Immature natural killer cell (primary cell): ENCODE results near the gene CDC42BPA. TPM values are rescaled to one million over a fixed set of nuclear protein-coding genes. Genes with fewer than 3 reads are reported as not detected.
A peak's percentile ranks its signal among the peaks of the same experiment; 100 is the strongest.

Source experiments
- DNase-seq, 3 donors: peaks; one replicate each; pipeline ENCODE4 v3.0.0; 2022; ENCODE audit warnings: mixed read lengths in 1 of 3
- H3K27ac Mint-ChIP-seq, 6 donors: one replicate each; pipeline ENCODE4 v1.8.0; 2020; ENCODE audit warnings: mixed read lengths in 6 of 6, mild to moderate bottlenecking in 5 of 6, inconsistent platforms in 4 of 6, moderate library complexity in 3 of 6
- H3K27me3 Mint-ChIP-seq, 3 donors: one replicate each; pipeline ENCODE4 v1.8.0; 2020 to 2021; ENCODE audit warnings: low read depth in 3 of 3, mild to moderate bottlenecking in 3 of 3, mixed read lengths in 3 of 3, moderate library complexity in 3 of 3, inconsistent platforms in 1 of 3
- H3K36me3 Mint-ChIP-seq, 3 donors: one replicate each; pipeline ENCODE4 v1.8.0; 2020; ENCODE audit warnings: mixed read lengths in 3 of 3, inconsistent platforms in 2 of 3, mild to moderate bottlenecking in 2 of 3
- H3K4me1 Mint-ChIP-seq, 2 donors: one replicate each; pipeline ENCODE4 v1.8.0; 2020; ENCODE audit warnings: inconsistent platforms in 2 of 2, mild to moderate bottlenecking in 2 of 2, mixed read lengths in 2 of 2, moderate library complexity in 1 of 2
- H3K4me3 Mint-ChIP-seq, 5 donors: one replicate each; pipeline ENCODE4 v1.8.0; 2020; ENCODE audit warnings: mild to moderate bottlenecking in 5 of 5, mixed read lengths in 5 of 5, inconsistent platforms in 3 of 5, moderate library complexity in 3 of 5
- H3K9me3 Mint-ChIP-seq, 6 donors: one replicate each; pipeline ENCODE4 v1.8.0; 2020; ENCODE audit warnings: mild to moderate bottlenecking in 6 of 6, mixed read lengths in 6 of 6, inconsistent platforms in 4 of 6, moderate library complexity in 3 of 6
- polyA plus RNA-seq, 3 donors: library from polyadenylated mRNA; unstranded; fragments of 300-500 nt; fragmentation: Illumina TruSeq; gene quantifications; one replicate each; pipeline ENCODE4 v1.2.3, GENCODE V29; 2021

Gene CDC42BPA
- polyA plus RNA-seq, 3 donors from 2014 or later, result 0.13 to 0.67 TPM; not detected in 1

- Mint-ChIP-seq H3K27ac (no peak overlapping the region), H3K27me3 (peaks cover 0 to 4% (median 0%) of the 10 kb centered on the region in 3 donors), H3K4me3 (no peak overlapping the region), H3K4me1 (peaks cover 4 to 5% of the 10 kb centered on the region in 2 donors), H3K9me3 (no peaks in the 10 kb centered on the region), H3K36me3 (peaks cover 6 to 12% (median 6%) of the 10 kb centered on the region in 3 donors)
- DNase-seq, result no peak
Measured at GRCh38 chr1:226983992-226984364, 334.3 kb downstream of the CDC42BPA start.

- H3K36me3 Mint-ChIP-seq, result peaks cover 6 to 12% (median 6%) of the 10 kb centered on the region in 3 donors
- H3K9me3 Mint-ChIP-seq, result no peaks in the 10 kb centered on the region
- peak overlapping the region in 1 of 6 donors; percentile 77 for H3K27ac Mint-ChIP-seq
- DNase-seq, result no peak
- no peak overlapping the region for H3K4me3 Mint-ChIP-seq
- no peaks in the 10 kb centered on the region for H3K4me1 Mint-ChIP-seq
- peaks cover 0 to 4% (median 0%) of the 10 kb centered on the region in 3 donors for H3K27me3 Mint-ChIP-seq
Measured at GRCh38 chr1:226983247-226983991, 334.9 kb downstream of the CDC42BPA start.

DNA sequence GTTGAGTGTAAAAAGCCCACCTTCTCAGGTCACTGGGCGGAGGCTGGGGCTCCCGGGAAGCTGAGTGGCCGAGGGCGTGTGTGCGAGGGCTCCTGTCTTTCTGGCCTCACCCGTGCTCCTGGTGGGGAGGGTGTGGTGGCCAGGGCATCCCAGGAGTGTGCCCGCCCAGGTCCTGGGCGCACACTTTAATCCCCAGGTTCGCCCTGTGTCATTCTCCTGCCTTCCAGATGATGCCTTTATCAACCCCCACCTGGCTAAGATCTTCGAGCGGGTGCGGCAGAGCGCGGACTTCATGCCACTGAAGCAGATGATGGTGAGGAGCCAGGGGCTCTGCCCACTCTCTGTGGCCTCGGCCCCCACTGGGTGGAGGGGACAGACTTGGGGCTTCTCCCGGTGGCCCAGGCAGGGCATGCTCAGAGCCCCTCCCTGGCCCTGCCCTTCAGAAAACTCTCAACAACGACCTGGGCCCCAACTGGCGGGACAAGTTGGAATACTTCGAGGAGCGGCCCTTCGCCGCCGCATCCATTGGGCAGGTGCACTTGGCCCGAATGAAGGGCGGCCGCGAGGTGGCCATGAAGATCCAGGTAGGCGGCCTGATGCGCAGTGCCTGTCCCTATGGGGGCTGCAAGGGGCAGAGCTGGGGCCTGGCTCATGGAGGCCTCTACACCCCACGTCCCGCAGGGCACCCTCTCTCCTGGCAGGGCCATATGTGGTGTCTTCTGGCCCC lies 335.7 kb downstream of the CDC42BPA start:
- Mint-ChIP-seq H3K4me1 (no peaks in the 10 kb centered on the region), H3K27ac (no peak overlapping the region), H3K27me3 (peaks cover 0 to 4% (median 0%) of the 10 kb centered on the region in 3 donors), H3K36me3 (peaks cover 6 to 12% (median 6%) of the 10 kb centered on the region in 3 donors), H3K9me3 (no peaks in the 10 kb centered on the region), H3K4me3 (no peak overlapping the region)
- DNase-seq, result no peak

DNA sequence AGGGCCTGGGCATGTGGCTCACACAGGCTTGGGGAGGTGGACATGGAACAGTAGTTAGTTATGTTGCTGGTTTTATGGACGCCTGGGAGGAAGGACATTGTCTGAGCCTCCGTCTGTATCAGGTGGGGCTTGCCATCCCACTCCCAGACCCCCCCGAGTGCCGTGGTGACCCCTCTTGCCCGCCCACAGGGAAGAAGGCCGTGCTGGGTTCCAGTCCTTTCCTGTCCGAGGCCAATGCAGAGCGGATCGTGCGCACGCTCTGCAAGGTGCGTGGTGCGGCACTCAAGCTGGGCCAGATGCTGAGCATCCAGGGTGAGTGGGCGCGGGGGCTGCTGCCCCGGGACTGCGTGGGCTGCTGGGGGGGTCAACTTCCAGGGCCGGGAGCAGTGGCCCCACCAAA lies 336.5 kb downstream of the CDC42BPA start:
- H3K9me3 Mint-ChIP-seq, result no peaks in the 10 kb centered on the region
- peaks cover 0 to 4% (median 0%) of the 10 kb centered on the region in 3 donors for H3K27me3 Mint-ChIP-seq
- H3K36me3 Mint-ChIP-seq, result peaks cover 4 to 10% (median 4%) of the 10 kb centered on the region in 3 donors
- no peak for DNase-seq
- H3K27ac Mint-ChIP-seq, result no peak overlapping the region
- no peaks in the 10 kb centered on the region for H3K4me1 Mint-ChIP-seq
- no peak overlapping the region for H3K4me3 Mint-ChIP-seq

DNA sequence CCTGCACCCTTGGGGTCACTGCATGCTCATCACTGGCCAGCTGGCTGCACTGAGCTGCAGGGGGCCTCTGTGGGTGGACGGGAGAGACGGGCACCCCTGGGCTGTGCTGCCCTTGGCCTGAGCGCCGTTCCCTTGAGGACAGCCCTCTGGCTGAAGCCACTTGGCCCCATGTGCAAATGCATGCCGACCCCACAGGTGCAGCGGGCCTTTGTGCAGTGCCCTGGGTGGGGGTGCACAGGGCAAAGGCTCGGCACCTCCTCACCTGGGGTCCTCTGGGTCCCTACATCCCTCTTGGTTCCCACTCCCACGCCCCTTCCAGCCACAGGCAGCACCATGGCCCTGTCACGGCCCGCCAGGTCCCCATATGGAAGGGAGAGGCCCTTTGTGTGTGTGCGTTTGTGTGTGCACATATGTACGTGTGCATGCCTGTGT lies 336.9 kb downstream of the CDC42BPA start:
- H3K27me3 Mint-ChIP-seq, result peaks cover 0 to 4% (median 0%) of the 10 kb centered on the region in 3 donors
- H3K9me3 Mint-ChIP-seq, result no peaks in the 10 kb centered on the region
- no peak for DNase-seq
- H3K4me3 Mint-ChIP-seq, result no peak overlapping the region
- no peak overlapping the region for H3K27ac Mint-ChIP-seq
- peaks cover 0 to 6% (median 0%) of the 10 kb centered on the region in 3 donors for H3K36me3 Mint-ChIP-seq
- H3K4me1 Mint-ChIP-seq, result no peaks in the 10 kb centered on the region

DNA sequence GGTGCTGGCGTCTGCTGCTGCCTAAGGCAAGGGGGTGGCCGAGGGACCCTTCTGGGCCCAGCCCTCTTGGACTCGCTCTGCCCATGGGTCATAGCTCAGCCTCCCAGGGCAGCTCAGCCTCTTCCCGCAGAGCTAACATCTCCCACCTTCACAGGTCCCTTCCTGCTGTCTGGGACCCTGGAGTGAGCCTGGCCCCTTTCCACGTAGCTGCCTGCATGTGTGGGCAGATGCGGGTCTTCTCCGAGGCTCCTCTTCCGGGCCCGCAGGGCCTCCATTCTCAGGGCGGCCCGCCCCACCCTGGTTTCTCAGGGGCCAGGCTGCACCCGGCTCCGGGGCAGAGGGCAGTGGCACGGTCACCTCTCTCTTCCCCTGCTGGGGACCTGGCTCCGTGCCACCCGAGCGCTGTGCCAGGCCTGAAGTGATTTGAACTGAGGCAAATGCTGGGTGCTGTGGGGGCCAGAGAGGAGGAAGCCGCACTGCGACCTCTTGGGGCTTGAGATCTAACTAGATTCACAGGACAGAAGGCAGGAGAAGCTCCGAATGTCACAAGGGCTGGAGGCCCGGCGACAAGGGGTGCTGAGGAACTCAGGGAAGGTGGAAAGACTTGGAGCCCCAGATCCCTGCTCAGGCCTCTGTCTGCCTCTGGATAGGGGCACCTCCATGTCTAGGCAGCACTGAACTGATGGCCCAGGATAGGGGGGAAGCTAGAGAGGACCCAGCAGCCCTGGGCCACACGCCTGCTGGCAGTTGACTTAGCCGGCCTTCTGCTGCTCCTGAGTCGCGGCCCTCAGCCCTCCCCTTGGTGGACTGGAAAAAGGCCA lies 337.5 kb downstream of the CDC42BPA start:
- H3K27me3 Mint-ChIP-seq, result no peaks in the 10 kb centered on the region
- no peak overlapping the region for H3K4me3 Mint-ChIP-seq
- no peak overlapping the region for H3K27ac Mint-ChIP-seq
- H3K9me3 Mint-ChIP-seq, result no peaks in the 10 kb centered on the region
- DNase-seq, result no peak
- no peaks in the 10 kb centered on the region for H3K4me1 Mint-ChIP-seq
- no peaks in the 10 kb centered on the region for H3K36me3 Mint-ChIP-seq

GRCh38 chr1:226980122-226980560 lies 338.2 kb downstream of the CDC42BPA start:
- DNase-seq, result no peak
- H3K9me3 Mint-ChIP-seq, result no peaks in the 10 kb centered on the region
- H3K4me3 Mint-ChIP-seq, result no peak overlapping the region
- H3K27me3 Mint-ChIP-seq, result no peaks in the 10 kb centered on the region
- no peak overlapping the region for H3K27ac Mint-ChIP-seq
- H3K4me1 Mint-ChIP-seq, result no peaks in the 10 kb centered on the region
- H3K36me3 Mint-ChIP-seq, result no peaks in the 10 kb centered on the region

DNA sequence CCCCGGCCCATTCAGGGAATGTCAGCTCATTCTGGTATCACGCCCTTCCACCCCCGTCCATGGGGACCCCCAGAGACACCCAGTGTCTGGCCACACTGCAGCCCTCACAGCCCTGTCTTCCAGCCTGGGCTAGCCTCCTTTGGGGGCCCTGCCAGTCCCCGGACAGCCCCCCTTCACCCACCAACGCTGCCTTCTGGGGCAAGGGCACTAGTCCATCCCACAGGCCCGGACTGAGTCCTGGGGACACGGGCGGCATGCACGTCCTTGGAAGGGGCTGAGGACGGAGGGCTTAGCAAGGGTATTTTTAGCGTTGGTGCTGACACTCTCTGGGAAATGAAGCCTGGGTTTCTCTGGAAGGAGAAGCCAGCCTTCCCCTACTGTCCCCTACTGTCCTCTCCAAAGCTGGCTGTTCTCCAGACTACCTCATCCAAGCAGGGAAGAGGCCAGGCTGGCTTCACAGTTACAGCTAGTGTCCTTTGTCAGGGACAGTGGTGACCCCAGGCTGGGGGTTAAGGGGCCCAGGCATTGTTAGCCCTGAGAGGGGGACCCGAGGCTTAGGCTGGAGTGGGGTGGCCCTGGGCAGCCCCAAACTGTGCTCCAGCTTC lies 338.7 kb downstream of the CDC42BPA start:
- no peak overlapping the region for H3K27ac Mint-ChIP-seq
- H3K4me3 Mint-ChIP-seq, result no peak overlapping the region
- no peaks in the 10 kb centered on the region for H3K36me3 Mint-ChIP-seq
- H3K4me1 Mint-ChIP-seq, result no peaks in the 10 kb centered on the region
- H3K9me3 Mint-ChIP-seq, result no peaks in the 10 kb centered on the region
- no peak for DNase-seq
- no peaks in the 10 kb centered on the region for H3K27me3 Mint-ChIP-seq

DNA sequence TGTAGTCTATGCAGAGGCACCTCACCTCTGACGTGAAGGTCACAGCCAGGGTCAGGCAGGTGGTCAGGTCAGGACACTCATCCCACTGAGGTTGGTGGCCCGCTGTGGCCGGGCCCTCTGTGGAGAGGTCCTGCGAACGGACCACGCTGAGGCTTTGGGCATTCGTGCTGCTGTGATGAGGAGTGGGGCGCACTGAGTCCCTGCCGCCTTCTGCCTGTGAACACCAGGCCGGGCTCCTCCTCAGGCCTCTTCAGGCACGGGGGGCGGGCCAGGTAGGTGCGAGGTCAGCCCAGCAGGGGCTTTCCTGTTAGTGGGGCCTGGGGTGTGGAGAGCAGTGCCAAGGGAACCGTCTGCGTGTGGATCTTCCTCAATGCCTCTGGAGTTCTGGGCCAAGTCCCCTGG lies 339.2 kb downstream of the CDC42BPA start:
- no peaks in the 10 kb centered on the region for H3K9me3 Mint-ChIP-seq
- DNase-seq, result no peak
- no peak overlapping the region for H3K4me3 Mint-ChIP-seq
- H3K36me3 Mint-ChIP-seq, result no peaks in the 10 kb centered on the region
- H3K4me1 Mint-ChIP-seq, result no peaks in the 10 kb centered on the region
- H3K27ac Mint-ChIP-seq, result no peak overlapping the region
- H3K27me3 Mint-ChIP-seq, result no peaks in the 10 kb centered on the region

GRCh38 chr1:226978432-226979114 lies 339.7 kb downstream of the CDC42BPA start:
- Mint-ChIP-seq H3K4me3 (no peak overlapping the region), H3K27ac (no peak overlapping the region), H3K27me3 (no peaks in the 10 kb centered on the region), H3K36me3 (no peaks in the 10 kb centered on the region), H3K9me3 (no peaks in the 10 kb centered on the region), H3K4me1 (no peaks in the 10 kb centered on the region)
- no peak for DNase-seq

DNA sequence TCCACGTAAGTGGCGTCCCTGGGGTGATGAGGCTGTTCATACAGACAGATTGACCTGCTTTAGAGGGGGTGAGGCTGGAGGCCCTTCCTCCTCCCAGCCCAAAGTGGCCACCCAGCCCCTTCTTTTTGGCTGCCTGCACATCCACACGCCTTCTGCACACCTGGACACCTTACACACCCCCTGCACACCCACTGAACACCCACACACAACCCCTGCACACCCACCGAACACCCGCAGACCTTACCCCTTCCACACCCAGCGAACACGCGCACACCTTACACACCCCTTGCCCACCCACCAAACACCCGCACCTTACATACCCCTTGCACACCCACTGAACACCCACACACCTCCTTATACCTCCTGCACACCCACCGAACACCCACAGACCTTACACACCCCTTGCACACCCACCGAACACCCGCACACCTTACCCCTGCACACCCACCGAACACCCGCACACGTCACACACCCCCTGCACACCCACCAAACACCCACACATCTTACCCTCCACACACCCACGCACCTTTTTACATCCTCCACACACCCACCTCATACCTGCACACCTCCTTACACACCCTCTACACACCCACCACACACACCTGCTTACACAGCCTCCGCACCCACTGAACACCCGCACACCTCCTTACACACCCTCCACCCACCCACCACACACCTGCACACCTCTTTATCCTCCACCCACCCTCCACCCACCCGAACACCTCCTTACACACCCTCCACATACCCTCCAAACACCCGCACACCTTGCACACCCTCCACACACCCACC lies 340.5 kb downstream of the CDC42BPA start:
- no peak for DNase-seq
- Mint-ChIP-seq H3K27me3 (peaks cover 0 to 3% (median 0%) of the 10 kb centered on the region in 3 donors), H3K4me3 (no peak overlapping the region), H3K9me3 (no peaks in the 10 kb centered on the region), H3K4me1 (no peaks in the 10 kb centered on the region), H3K27ac (no peak overlapping the region), H3K36me3 (no peaks in the 10 kb centered on the region)

GRCh38 chr1:226976978-226977642 lies 341.2 kb downstream of the CDC42BPA start:
- H3K27me3 Mint-ChIP-seq, result peaks cover 0 to 3% (median 0%) of the 10 kb centered on the region in 3 donors
- H3K9me3 Mint-ChIP-seq, result no peaks in the 10 kb centered on the region
- H3K4me1 Mint-ChIP-seq, result peaks cover under 1 to 1% of the 10 kb centered on the region in 2 donors
- H3K4me3 Mint-ChIP-seq, result no peak overlapping the region
- H3K36me3 Mint-ChIP-seq, result peaks cover under 1 to 1% (median under 1%) of the 10 kb centered on the region in 3 donors
- no peak overlapping the region for H3K27ac Mint-ChIP-seq
- DNase-seq, result no peak
